Smooth muscle cell (in vitro differentiated cells): ENCODE data around the gene COL23A1. TPM values are rescaled to one million over a fixed set of nuclear protein-coding genes. Genes with fewer than 3 reads are reported as not detected.

Experiments
- DNase-seq: peaks from one replicate; lab custom pipeline; 2025; ENCODE audit not compliant: unreplicated experiment; lab: John Stamatoyannopoulos, UW
- H2AFZ ChIP-seq: fragments of 200-600 bp; sonication (generic); 2 replicates; pipeline ENCODE4 v1.6.0; 2016; ENCODE audit warnings: antibody characterized with exemption, low read depth, mild to moderate bottlenecking
- H3F3A ChIP-seq: fragments of 200-600 bp; sonication (generic); 2 replicates; pipeline ENCODE4 v1.6.0; 2017; ENCODE audit warnings: antibody characterized with exemption, low read depth
- H3K27ac ChIP-seq: fragments of 200-600 bp; sonication (generic); 2 replicates; pipeline ENCODE4 v1.5.1; 2016; ENCODE audit warnings: low read depth, mild to moderate bottlenecking
- H3K27me3 ChIP-seq: fragments of 200-600 bp; sonication (generic); 2 replicates; pipeline ENCODE4 v1.6.1; 2016; ENCODE audit warnings: low read depth, mild to moderate bottlenecking
- H3K36me3 ChIP-seq: fragments of 200-600 bp; sonication (generic); 2 replicates; pipeline ENCODE4 v1.5.1; 2016; ENCODE audit warnings: low read depth
- H3K4me1 ChIP-seq: fragments of 200-600 bp; sonication (generic); 2 replicates; pipeline ENCODE4 v1.5.1; 2016; ENCODE audit warnings: low read depth
- H3K4me2 ChIP-seq: fragments of 200-600 bp; sonication (generic); 2 replicates; pipeline ENCODE4 v1.6.0; 2016; ENCODE audit warnings: mild to moderate bottlenecking
- H3K4me3 ChIP-seq: fragments of 200-600 bp; sonication (generic); 2 replicates; pipeline ENCODE4 v1.5.1; 2016; ENCODE audit warnings: mild to moderate bottlenecking
- H3K79me2 ChIP-seq: fragments of 200-600 bp; sonication (generic); 2 replicates; pipeline ENCODE4 v1.6.0; 2016; ENCODE audit warnings: low read depth, mild to moderate bottlenecking
- H3K9ac ChIP-seq: fragments of 200-600 bp; sonication (generic); 2 replicates; pipeline ENCODE4 v1.6.0; 2016; ENCODE audit warnings: low read depth
- H3K9me3 ChIP-seq: fragments of 200-600 bp; sonication (generic); replicated peaks from 2 replicates; pipeline ENCODE4 v1.5.1; 2016; ENCODE audit warnings: low read depth
- H4K20me1 ChIP-seq: fragments of 200-600 bp; sonication (generic); 2 replicates; pipeline ENCODE4 v1.6.0; 2016; ENCODE audit warnings: low read depth
- WGBS: methylation state at CpG from one replicate; pipeline ENCODE4 v1.1.7; 2016; ENCODE audit warnings: low lambda C conversion rate; 5-methylcytosine and 5-hydroxymethylcytosine counted together
- polyA plus RNA-seq: library from polyadenylated mRNA; unstranded; fragments of >200 nt; fragmentation: Nextera tagmentation; extraction: Ambion mirVana; gene quantifications from 2 replicates; pipeline ENCODE4 v1.2.1, GENCODE V29; 2016
- total RNA-seq: library from RNA; depleted of rRNA; stranded (reverse); fragments of >200 nt; gene quantifications from 2 replicates; pipeline ENCODE4 v1.2.3, GENCODE V29; 2014
- TF ChIP-seq, protein P1 (sequence below): fragments of 200-600 bp; sonication (generic); IDR thresholded peaks from 2 replicates; pipeline ENCODE4 v1.5.1; 2017; ENCODE audit warnings: borderline replicate concordance, mild to moderate bottlenecking, antibody characterized with exemption; ENCODE audit not compliant: insufficient read depth, poor library complexity, severe bottlenecking

The COL23A1 gene
- total and polyA plus RNA-seq, 2 experiments from 2014 or later: 5.3 to 27.4 TPM

DNA sequence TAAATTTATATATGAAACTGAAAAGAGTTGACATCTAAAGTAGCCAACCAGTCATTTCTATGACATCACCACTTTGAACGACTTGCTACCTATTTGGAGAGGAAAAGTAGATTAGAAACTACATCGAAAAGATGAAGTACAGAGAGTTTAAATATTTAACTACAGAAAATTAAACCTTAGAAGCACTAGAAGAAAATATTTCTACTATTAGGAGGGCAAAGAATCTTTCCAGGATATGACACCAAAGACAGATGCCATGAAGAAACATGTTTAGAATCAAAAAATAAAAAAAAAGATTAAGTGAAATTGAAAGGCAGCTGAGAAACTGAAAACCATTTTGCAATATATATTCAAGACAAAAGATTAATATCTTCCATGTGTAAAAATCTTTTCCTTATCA is 144.7 kb downstream of the COL23A1 start:
- Histone ChIP-seq H2AFZ (no peak overlapping the region), H3K27ac (no peak overlapping the region), H3K9me3 (no peaks in the 10 kb centered on the region), H3K4me3 (no peak overlapping the region), H3K36me3 (no peaks in the 10 kb centered on the region), H4K20me1 (no peaks in the 10 kb centered on the region), H3K9ac (no peak overlapping the region), H3K27me3 (no peaks in the 10 kb centered on the region), H3K4me1 (no peaks in the 10 kb centered on the region), H3F3A (no peaks in the 10 kb centered on the region), H3K4me2 (no peak overlapping the region), H3K79me2 (peaks cover 4% of the 10 kb centered on the region)
- TF ChIP-seq, protein P1, sequence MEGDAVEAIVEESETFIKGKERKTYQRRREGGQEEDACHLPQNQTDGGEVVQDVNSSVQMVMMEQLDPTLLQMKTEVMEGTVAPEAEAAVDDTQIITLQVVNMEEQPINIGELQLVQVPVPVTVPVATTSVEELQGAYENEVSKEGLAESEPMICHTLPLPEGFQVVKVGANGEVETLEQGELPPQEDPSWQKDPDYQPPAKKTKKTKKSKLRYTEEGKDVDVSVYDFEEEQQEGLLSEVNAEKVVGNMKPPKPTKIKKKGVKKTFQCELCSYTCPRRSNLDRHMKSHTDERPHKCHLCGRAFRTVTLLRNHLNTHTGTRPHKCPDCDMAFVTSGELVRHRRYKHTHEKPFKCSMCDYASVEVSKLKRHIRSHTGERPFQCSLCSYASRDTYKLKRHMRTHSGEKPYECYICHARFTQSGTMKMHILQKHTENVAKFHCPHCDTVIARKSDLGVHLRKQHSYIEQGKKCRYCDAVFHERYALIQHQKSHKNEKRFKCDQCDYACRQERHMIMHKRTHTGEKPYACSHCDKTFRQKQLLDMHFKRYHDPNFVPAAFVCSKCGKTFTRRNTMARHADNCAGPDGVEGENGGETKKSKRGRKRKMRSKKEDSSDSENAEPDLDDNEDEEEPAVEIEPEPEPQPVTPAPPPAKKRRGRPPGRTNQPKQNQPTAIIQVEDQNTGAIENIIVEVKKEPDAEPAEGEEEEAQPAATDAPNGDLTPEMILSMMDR: no peak
- no peak for DNase-seq
- 93% methylated on average over 2 of the region's 2 CpGs for WGBS

DNA sequence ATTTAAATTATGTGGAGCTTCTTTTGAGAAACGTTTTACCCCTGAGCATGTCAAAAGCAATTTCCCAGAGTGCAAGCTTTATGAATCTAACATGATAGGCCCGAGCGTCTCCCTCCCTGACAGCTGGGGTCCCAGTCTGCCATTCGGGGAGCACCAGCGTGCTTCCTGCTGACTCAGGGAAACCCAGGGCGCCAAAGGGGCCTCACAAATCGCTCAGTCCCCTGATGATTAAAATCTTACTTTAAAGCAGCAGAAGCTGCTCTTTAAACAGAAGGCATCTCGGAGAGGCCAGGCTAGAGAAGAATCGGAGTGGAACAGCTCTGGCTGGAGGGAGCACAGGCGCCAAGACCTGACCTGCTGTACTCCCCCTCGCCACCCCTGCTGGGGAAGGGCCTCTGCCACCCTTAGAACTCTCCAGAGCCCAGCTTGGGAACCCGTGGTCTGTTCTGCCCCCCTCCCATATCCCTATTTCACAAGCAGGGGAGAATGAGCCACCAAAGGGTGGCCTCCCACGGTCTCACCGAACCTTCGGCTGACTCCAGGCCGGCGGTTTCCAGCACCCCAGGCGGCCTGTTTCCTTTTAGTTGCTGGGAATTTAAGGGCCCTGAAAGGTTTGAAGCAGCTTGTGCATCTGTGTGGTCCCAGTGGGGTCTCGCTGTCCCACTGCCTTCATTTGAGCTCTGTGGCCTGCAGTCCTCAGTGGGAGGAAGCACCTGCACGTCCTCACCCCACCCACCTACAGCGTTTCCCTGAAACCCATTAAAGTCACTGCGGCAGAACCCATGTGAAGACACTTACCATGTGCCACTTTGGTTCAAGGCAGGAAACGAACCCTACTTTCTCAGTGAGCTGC is 147.6 kb downstream of the COL23A1 start:
- 75% methylated on average over 23 of the region's 23 CpGs for WGBS
- DNase-seq: no peak
- H3K4me1 ChIP-seq: no peaks in the 10 kb centered on the region

GRCh38 chr5:178441486-178442270 is 148.5 kb downstream of the COL23A1 start:
- TF ChIP-seq, protein P1: no peak
- Histone ChIP-seq H3K4me3 (no peak overlapping the region), H3K9ac (no peak overlapping the region), H3K79me2 (no peaks in the 10 kb centered on the region), H3K36me3 (no peaks in the 10 kb centered on the region), H3K9me3 (no peaks in the 10 kb centered on the region), H4K20me1 (no peaks in the 10 kb centered on the region), H2AFZ (no peak overlapping the region), H3K4me1 (no peaks in the 10 kb centered on the region), H3K27ac (no peak overlapping the region), H3F3A (no peaks in the 10 kb centered on the region), H3K27me3 (no peaks in the 10 kb centered on the region), H3K4me2 (no peak overlapping the region)
- no peak for DNase-seq
- WGBS: 93% methylated on average over 18 of the region's 18 CpGs

More for the DNA sequence above, 147.6 kb downstream of the COL23A1 start:
- Histone ChIP-seq H3F3A (no peaks in the 10 kb centered on the region), H3K79me2 (peaks cover 4% of the 10 kb centered on the region), H3K27ac (no peak overlapping the region), H4K20me1 (no peaks in the 10 kb centered on the region), H3K4me3 (no peak overlapping the region), H3K36me3 (no peaks in the 10 kb centered on the region), H3K9ac (no peak overlapping the region), H2AFZ (no peak overlapping the region), H3K4me2 (no peak overlapping the region), H3K9me3 (no peaks in the 10 kb centered on the region), H3K27me3 (no peaks in the 10 kb centered on the region)
- TF ChIP-seq, protein P1: no peak
